GM12878 (cell line): Measurements from ENCODE around the gene CDH4.

Experiments
- BCL11A ChIP-seq: IDR thresholded peaks from 2 replicates; pipeline ENCODE4 v1.6.1; 2011; ENCODE audit warnings: low read depth, low read length
- CBFB ChIP-seq: IDR thresholded peaks from 2 replicates; pipeline ENCODE4 v1.6.1; 2016; ENCODE audit warnings: antibody characterized with exemption, low read depth
- EP300 ChIP-seq, 2 experiments: fragments of 150-350 bp in 1 of 2; IDR thresholded peaks; 2 replicates each; pipeline ENCODE4 v1.6.1; 2011 to 2012; ENCODE audit warnings: low read depth in 2 of 2, low read length in 2 of 2, borderline replicate concordance in 1 of 2, improper control_type of control experiment in 1 of 2, inconsistent platforms in 1 of 2; ENCODE audit not compliant: control insufficient read depth in 1 of 2
- GABPA ChIP-seq: IDR thresholded peaks from 2 replicates; pipeline ENCODE4 v1.6.1; 2014; ENCODE audit warnings: antibody characterized with exemption, low read depth, mild to moderate bottlenecking, inconsistent platforms
- NFYB ChIP-seq: IDR thresholded peaks from 2 replicates; pipeline ENCODE4 v1.6.1; 2011; ENCODE audit warnings: low read depth, mild to moderate bottlenecking, low read length, improper control_type of control experiment, moderate library complexity; ENCODE audit not compliant: insufficient read depth
- POLR2AphosphoS5 ChIP-seq: IDR thresholded peaks from 2 replicates; pipeline ENCODE4 v1.6.1; 2011; ENCODE audit warnings: mild to moderate bottlenecking, low read length, inconsistent platforms
- TARDBP ChIP-seq: IDR thresholded peaks from 2 replicates; pipeline ENCODE4 v1.6.1; 2016; ENCODE audit warnings: borderline replicate concordance
- TF ChIP-seq, protein P1 (sequence below): IDR thresholded peaks from 2 replicates; pipeline ENCODE4 v1.6.1; 2011; ENCODE audit warnings: borderline replicate concordance, low read depth, mild to moderate bottlenecking, moderate library complexity, mixed read lengths, low read length; ENCODE audit not compliant: insufficient read depth; ENCODE audit errors: extremely low read length
- TF ChIP-seq, protein P2 (sequence below), 3 experiments: IDR thresholded peaks in 2 of 3; conservative IDR thresholded peaks in 1 of 3; 2 replicates each; pipeline ENCODE4 v1.5.1; 2011; ENCODE audit warnings: low read depth in 3 of 3, low read length in 3 of 3, mild to moderate bottlenecking in 3 of 3, control low read depth in 2 of 3, moderate library complexity in 2 of 3, inconsistent platforms in 1 of 3, mixed read lengths in 1 of 3; ENCODE audit not compliant: control insufficient read depth in 2 of 3, insufficient read depth in 1 of 3; ENCODE audit errors: extremely low read depth in 1 of 3
- TF ChIP-seq, protein P3 (sequence below): IDR thresholded peaks from 2 replicates; pipeline ENCODE4 v1.6.1; 2011; ENCODE audit warnings: low read depth, mild to moderate bottlenecking, low read length, moderate library complexity, borderline replicate concordance; ENCODE audit errors: extremely low read depth
- TF ChIP-seq, protein P4 (sequence below): fragments of 450-650 bp; IDR thresholded peaks from 2 replicates; pipeline ENCODE4 v1.6.1; 2017; ENCODE audit warnings: low read depth, mild to moderate bottlenecking, moderate library complexity

DNA sequence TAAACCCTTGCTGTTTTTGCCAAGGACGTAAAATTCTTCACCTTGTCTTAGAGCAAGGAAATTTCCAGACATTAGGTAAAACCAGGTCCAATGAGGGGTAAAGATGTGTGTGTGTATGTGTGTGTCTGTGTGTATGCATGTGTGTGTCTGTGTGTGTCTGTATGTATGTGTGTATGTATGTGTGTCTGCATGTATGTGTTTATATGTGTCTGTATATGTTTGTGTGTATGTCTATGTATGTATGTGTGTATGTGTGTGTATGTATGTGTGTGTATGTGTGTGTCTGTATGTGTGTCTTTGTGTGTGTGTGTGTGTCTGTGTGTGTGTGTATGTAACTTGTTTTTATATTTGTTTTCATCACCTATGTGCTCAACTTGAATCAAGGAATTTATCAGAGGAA, 439.9 kb downstream of the CDH4 start:
- TF ChIP-seq BCL11A (no peak), EP300 (IDR thresholded peaks at IDR 0.05; ENCODE audit: borderline replicate concordance in 1 of 2, control insufficient read depth in 1 of 2, low read depth in 2 of 2, low read length in 2 of 2) (no peak), GABPA (no peak), POLR2AphosphoS5 (no peak), CBFB (no peak), NFYB (no peak), TARDBP (no peak)
- TF ChIP-seq, protein P1, sequence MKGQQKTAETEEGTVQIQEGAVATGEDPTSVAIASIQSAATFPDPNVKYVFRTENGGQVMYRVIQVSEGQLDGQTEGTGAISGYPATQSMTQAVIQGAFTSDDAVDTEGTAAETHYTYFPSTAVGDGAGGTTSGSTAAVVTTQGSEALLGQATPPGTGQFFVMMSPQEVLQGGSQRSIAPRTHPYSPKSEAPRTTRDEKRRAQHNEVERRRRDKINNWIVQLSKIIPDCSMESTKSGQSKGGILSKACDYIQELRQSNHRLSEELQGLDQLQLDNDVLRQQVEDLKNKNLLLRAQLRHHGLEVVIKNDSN, result no peak
- TF ChIP-seq, protein P2, sequence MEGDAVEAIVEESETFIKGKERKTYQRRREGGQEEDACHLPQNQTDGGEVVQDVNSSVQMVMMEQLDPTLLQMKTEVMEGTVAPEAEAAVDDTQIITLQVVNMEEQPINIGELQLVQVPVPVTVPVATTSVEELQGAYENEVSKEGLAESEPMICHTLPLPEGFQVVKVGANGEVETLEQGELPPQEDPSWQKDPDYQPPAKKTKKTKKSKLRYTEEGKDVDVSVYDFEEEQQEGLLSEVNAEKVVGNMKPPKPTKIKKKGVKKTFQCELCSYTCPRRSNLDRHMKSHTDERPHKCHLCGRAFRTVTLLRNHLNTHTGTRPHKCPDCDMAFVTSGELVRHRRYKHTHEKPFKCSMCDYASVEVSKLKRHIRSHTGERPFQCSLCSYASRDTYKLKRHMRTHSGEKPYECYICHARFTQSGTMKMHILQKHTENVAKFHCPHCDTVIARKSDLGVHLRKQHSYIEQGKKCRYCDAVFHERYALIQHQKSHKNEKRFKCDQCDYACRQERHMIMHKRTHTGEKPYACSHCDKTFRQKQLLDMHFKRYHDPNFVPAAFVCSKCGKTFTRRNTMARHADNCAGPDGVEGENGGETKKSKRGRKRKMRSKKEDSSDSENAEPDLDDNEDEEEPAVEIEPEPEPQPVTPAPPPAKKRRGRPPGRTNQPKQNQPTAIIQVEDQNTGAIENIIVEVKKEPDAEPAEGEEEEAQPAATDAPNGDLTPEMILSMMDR (IDR thresholded peaks at IDR 0.05 in 2 of 3, conservative IDR thresholded peaks at IDR 0.05 in 1 of 3; ENCODE audit: control insufficient read depth in 2 of 3, extremely low read depth in 1 of 3, insufficient read depth in 1 of 3, low read depth in 3 of 3, low read length in 3 of 3), result no peak
- TF ChIP-seq, protein P3, sequence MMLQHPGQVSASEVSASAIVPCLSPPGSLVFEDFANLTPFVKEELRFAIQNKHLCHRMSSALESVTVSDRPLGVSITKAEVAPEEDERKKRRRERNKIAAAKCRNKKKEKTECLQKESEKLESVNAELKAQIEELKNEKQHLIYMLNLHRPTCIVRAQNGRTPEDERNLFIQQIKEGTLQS, result no peak
- TF ChIP-seq, protein P4, sequence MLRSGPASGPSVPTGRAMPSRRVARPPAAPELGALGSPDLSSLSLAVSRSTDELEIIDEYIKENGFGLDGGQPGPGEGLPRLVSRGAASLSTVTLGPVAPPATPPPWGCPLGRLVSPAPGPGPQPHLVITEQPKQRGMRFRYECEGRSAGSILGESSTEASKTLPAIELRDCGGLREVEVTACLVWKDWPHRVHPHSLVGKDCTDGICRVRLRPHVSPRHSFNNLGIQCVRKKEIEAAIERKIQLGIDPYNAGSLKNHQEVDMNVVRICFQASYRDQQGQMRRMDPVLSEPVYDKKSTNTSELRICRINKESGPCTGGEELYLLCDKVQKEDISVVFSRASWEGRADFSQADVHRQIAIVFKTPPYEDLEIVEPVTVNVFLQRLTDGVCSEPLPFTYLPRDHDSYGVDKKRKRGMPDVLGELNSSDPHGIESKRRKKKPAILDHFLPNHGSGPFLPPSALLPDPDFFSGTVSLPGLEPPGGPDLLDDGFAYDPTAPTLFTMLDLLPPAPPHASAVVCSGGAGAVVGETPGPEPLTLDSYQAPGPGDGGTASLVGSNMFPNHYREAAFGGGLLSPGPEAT, result no peak
